Ascending aorta (tissue), 2 donors: ENCODE measurements around the gene CNOT6. TPM values are rescaled to one million over a fixed set of nuclear protein-coding genes. Genes with fewer than 3 reads are reported as not detected.
"Not testable (repeated sequence)": the region's sequence is repeated elsewhere in the genome, so short reads cannot be mapped to it uniquely, and the experiment has no call there.

Experiments used
- DNase-seq, 2 donors: peaks; one replicate each; pipeline ENCODE4 v3.0.0-alpha.2; 2019; ENCODE audit warnings: low spot score in 2 of 2
- H3K27ac ChIP-seq, 2 donors: fragments of 200-600 bp; sonication (generic); one replicate each; pipeline ENCODE4 v1.5.1; 2016 to 2017; ENCODE audit warnings: mild to moderate bottlenecking in 1 of 2
- H3K27me3 ChIP-seq: fragments of 200-600 bp; sonication (generic); one replicate; pipeline ENCODE4 v1.5.1; 2017
- H3K36me3 ChIP-seq, 2 donors: fragments of 200-600 bp; sonication (generic); one replicate each; pipeline ENCODE4 v1.5.1; 2016
- H3K4me1 ChIP-seq, 2 donors: fragments of 200-600 bp; sonication (generic); one replicate each; pipeline ENCODE4 v1.5.1; 2016 to 2017; ENCODE audit warnings: mild to moderate bottlenecking in 1 of 2
- H3K4me3 ChIP-seq, 2 donors: fragments of 200-600 bp; sonication (generic); one replicate each; pipeline ENCODE4 v1.5.1; 2016 to 2017; ENCODE audit warnings: mild to moderate bottlenecking in 1 of 2
- H3K9me3 ChIP-seq, 2 donors: fragments of 200-600 bp; sonication (generic); one replicate each; pipeline ENCODE4 v1.5.1; 2016
- CTCF ChIP-seq, 3 experiments: fragments of 200-600 bp in 2 of 3; fragments of 450-650 bp in 1 of 3; sonication (generic) in 2 of 3; IDR thresholded peaks; one replicate each; pipeline ENCODE4 v1.5.1; 2016 to 2019; ENCODE audit warnings: antibody characterized with exemption in 3 of 3, mild to moderate bottlenecking in 1 of 3, moderate library complexity in 1 of 3
- intact Hi-C: fragments of 100-400 bp; cut with DNase I; formaldehyde crosslinking; loops from one replicate; pipeline ENCODE4 v1.15.1; 2023
- total RNA-seq: library from RNA; depleted of rRNA; stranded (reverse); fragments of >200 nt; gene quantifications from one replicate; pipeline ENCODE4 v1.1.0, GENCODE V29; 2016

The CNOT6 gene
- total RNA-seq, 1 donor from 2014 or later, result 12.0 TPM

- H3K36me3 ChIP-seq, result no peaks in the 10 kb centered on the region
- peak in 1 of 2 donors; percentile 51 for DNase-seq
- H3K27ac ChIP-seq, result no peak overlapping the region
- intact Hi-C loops, result no loop called here
- no peaks in the 10 kb centered on the region for H3K4me1 ChIP-seq
- H3K9me3 ChIP-seq, result no peaks in the 10 kb centered on the region
- TF ChIP-seq CTCF (IDR thresholded peaks at IDR 0.05), result no peak
- no peaks in the 10 kb centered on the region for H3K27me3 ChIP-seq
- no peak overlapping the region for H3K4me3 ChIP-seq
These were observed 33.3 kb upstream of the CNOT6 start for GRCh38 chr5:180460834-180461233.

- H3K27me3 ChIP-seq, result no peaks in the 10 kb centered on the region
- H3K9me3 ChIP-seq, result no peaks in the 10 kb centered on the region
- DNase-seq, result no peak
- no peaks in the 10 kb centered on the region for H3K36me3 ChIP-seq
- intact Hi-C loops, result no loop called here
- no peaks in the 10 kb centered on the region for H3K4me1 ChIP-seq
- H3K27ac ChIP-seq, result no peak overlapping the region
- no peak overlapping the region for H3K4me3 ChIP-seq
- TF ChIP-seq CTCF (IDR thresholded peaks at IDR 0.05), result no peak
These were observed 32.9 kb upstream of the CNOT6 start for GRCh38 chr5:180461303-180461702.

GRCh38 chr5:180463216-180463900 is 30.8 kb upstream of the CNOT6 start:
- Histone ChIP-seq H3K36me3 (no peaks in the 10 kb centered on the region), H3K9me3 (no peaks in the 10 kb centered on the region), H3K27ac (no peak overlapping the region), H3K4me3 (no peak overlapping the region), H3K4me1 (no peaks in the 10 kb centered on the region), H3K27me3 (no peaks in the 10 kb centered on the region)
- DNase-seq, result peak in 1 of 2 donors; percentile 39
- TF ChIP-seq CTCF (IDR thresholded peaks at IDR 0.05), result no peak
- intact Hi-C loops, result no loop called here

GRCh38 chr5:180463916-180464602 is 30.1 kb upstream of the CNOT6 start:
- no peaks in the 10 kb centered on the region for H3K9me3 ChIP-seq
- no peaks in the 10 kb centered on the region for H3K36me3 ChIP-seq
- DNase-seq, result peak in 1 of 2 donors; percentile 53
- TF ChIP-seq CTCF (IDR thresholded peaks at IDR 0.05), result no peak
- H3K27ac ChIP-seq, result no peak overlapping the region
- H3K4me3 ChIP-seq, result no peak overlapping the region
- intact Hi-C loops, result no loop called here
- no peaks in the 10 kb centered on the region for H3K27me3 ChIP-seq
- no peaks in the 10 kb centered on the region for H3K4me1 ChIP-seq

GRCh38 chr5:180464603-180464970 is 29.6 kb upstream of the CNOT6 start:
- no peak for DNase-seq
- intact Hi-C loops, result no loop called here
- Histone ChIP-seq H3K27me3 (no peaks in the 10 kb centered on the region), H3K27ac (no peak overlapping the region), H3K4me1 (no peaks in the 10 kb centered on the region), H3K4me3 (no peak overlapping the region), H3K36me3 (no peaks in the 10 kb centered on the region), H3K9me3 (no peaks in the 10 kb centered on the region)
- TF ChIP-seq CTCF (IDR thresholded peaks at IDR 0.05), result no peak

GRCh38 chr5:180465052-180465451 is 29.1 kb upstream of the CNOT6 start:
- H3K27me3 ChIP-seq, H3K27ac ChIP-seq, H3K36me3 ChIP-seq, intact Hi-C loops, DNase-seq, H3K4me1 ChIP-seq, H3K9me3 ChIP-seq, H3K4me3 ChIP-seq: not testable (repeated sequence)
